IMR-90 (cell line): ENCODE data around the gene ITGB1. TPM values are rescaled to one million over a fixed set of nuclear protein-coding genes. Genes with fewer than 3 reads are reported as not detected.
A peak's percentile ranks its signal among the peaks of the same experiment; 100 is the strongest.

ENCODE experiments used
- ATAC-seq: fragments of 200-7000 bp; cut with Tn5 transposase; 2 replicates; pipeline ENCODE4 v1.9.1; 2020; ENCODE audit warnings: low read depth, mild to moderate bottlenecking, moderate library complexity
- BruUV-seq: library from RNA; stranded (reverse); fragments of 400-500 nt; replicated peaks from 2 replicates; lab custom pipeline; 2021; lab: Mats Ljungman, UMichigan
- CTCF ChIA-PET: fragments of 300-600 bp; formaldehyde crosslinking; extraction: SDS; loops from one replicate; lab custom pipeline; 2021; ENCODE audit warnings: antibody characterized with exemption; lab: Yijun Ruan, JAX
- POLR2A ChIA-PET: fragments of 300-600 bp; sonication (Branson Sonifier 250); formaldehyde crosslinking; loops from one replicate; lab custom pipeline; 2022; ENCODE audit warnings: antibody characterized with exemption; ENCODE audit not compliant: unreplicated experiment; lab: Charles Lee
- DNase-seq: peaks from one replicate; pipeline ENCODE4 v3.0.0; 2013
- H2AFZ ChIP-seq: replicated peaks from 2 replicates; pipeline ENCODE3; 2013; ENCODE audit warnings: low read length, mild to moderate bottlenecking; ENCODE audit not compliant: poor library complexity
- H2AK5ac ChIP-seq: 2 replicates; pipeline ENCODE4 v1.6.1; 2013; ENCODE audit warnings: low read depth, low read length, inconsistent platforms
- H2AK9ac ChIP-seq: replicated peaks from 2 replicates; pipeline ENCODE3; 2013; ENCODE audit warnings: mild to moderate bottlenecking, low read depth, low read length, moderate library complexity; ENCODE audit not compliant: poor library complexity
- H2BK120ac ChIP-seq: 2 replicates; pipeline ENCODE4 v1.6.1; 2013; ENCODE audit warnings: low read depth, low read length, inconsistent platforms
- H2BK15ac ChIP-seq: 3 replicates; pipeline ENCODE4 v1.6.1; 2013; ENCODE audit warnings: low read depth, low read length, inconsistent platforms
- H2BK20ac ChIP-seq: 2 replicates; pipeline ENCODE4 v1.6.1; 2013; ENCODE audit warnings: low read depth, mild to moderate bottlenecking, inconsistent platforms, low read length, moderate library complexity
- H2BK5ac ChIP-seq: 2 replicates; pipeline ENCODE4 v1.6.1; 2013; ENCODE audit warnings: mild to moderate bottlenecking, low read depth, low read length, inconsistent platforms; ENCODE audit not compliant: poor library complexity, severe bottlenecking
- H3K14ac ChIP-seq: replicated peaks from 2 replicates; pipeline ENCODE4 v1.6.1; 2013; ENCODE audit warnings: low read depth, low read length, inconsistent platforms
- H3K18ac ChIP-seq: 2 replicates; pipeline ENCODE4 v1.6.1; 2013; ENCODE audit warnings: low read depth, low read length, control low read depth
- H3K23ac ChIP-seq: 2 replicates; pipeline ENCODE4 v1.6.1; 2013; ENCODE audit warnings: low read depth, low read length, inconsistent platforms
- H3K27ac ChIP-seq: 2 replicates; pipeline ENCODE4 v1.5.1; 2013; ENCODE audit warnings: mild to moderate bottlenecking, control low read depth, low read length; ENCODE audit not compliant: insufficient read depth
- H3K27me3 ChIP-seq: 2 replicates; pipeline ENCODE4 v1.6.1; 2013; ENCODE audit warnings: low read length; ENCODE audit not compliant: control insufficient read depth, insufficient read depth
- H3K36me3 ChIP-seq: 2 replicates; pipeline ENCODE4 v1.6.1; 2013; ENCODE audit warnings: low read length, mixed read lengths; ENCODE audit not compliant: control insufficient read depth, insufficient read depth
- H3K4ac ChIP-seq: 2 replicates; pipeline ENCODE4 v1.6.1; 2013; ENCODE audit warnings: low read depth, low read length, inconsistent platforms
- H3K4me1 ChIP-seq: 2 replicates; pipeline ENCODE4 v1.6.1; 2013; ENCODE audit warnings: low read length, mixed read lengths; ENCODE audit not compliant: control insufficient read depth, insufficient read depth
- H3K4me2 ChIP-seq: 2 replicates; pipeline ENCODE4 v1.6.1; 2013; ENCODE audit warnings: low read depth, mild to moderate bottlenecking, control low read depth, low read length, moderate library complexity
- H3K4me3 ChIP-seq: 2 replicates; pipeline ENCODE4 v1.5.1; 2013; ENCODE audit warnings: low read depth, mild to moderate bottlenecking, control low read depth, low read length, moderate library complexity; ENCODE audit not compliant: insufficient read depth
- H3K56ac ChIP-seq: 2 replicates; pipeline ENCODE4 v1.6.1; 2013; ENCODE audit warnings: low read length, inconsistent platforms; ENCODE audit not compliant: insufficient read depth; ENCODE audit errors: extremely low read depth
- H3K79me1 ChIP-seq, 2 experiments: 2 replicates each; pipeline ENCODE4 v1.6.1; 2013; ENCODE audit warnings: low read length in 2 of 2, inconsistent platforms in 1 of 2, low read depth in 1 of 2
- H3K9ac ChIP-seq: 2 replicates; pipeline ENCODE4 v1.6.1; 2013; ENCODE audit warnings: low read depth, low read length, control low read depth
- H3K9me1 ChIP-seq: 2 replicates; pipeline ENCODE4 v1.6.1; 2013; ENCODE audit warnings: low read length, inconsistent platforms; ENCODE audit not compliant: insufficient read depth
- H3K9me3 ChIP-seq: 2 replicates; pipeline ENCODE4 v1.6.1; 2013; ENCODE audit warnings: low read length; ENCODE audit not compliant: control insufficient read depth, insufficient read depth
- H4K20me1 ChIP-seq: 2 replicates; pipeline ENCODE4 v1.6.1; 2013; ENCODE audit warnings: low read length, inconsistent platforms; ENCODE audit not compliant: insufficient read depth
- H4K5ac ChIP-seq: 2 replicates; pipeline ENCODE4 v1.6.1; 2013; ENCODE audit warnings: mild to moderate bottlenecking, low read depth, low read length, control low read depth
- H4K8ac ChIP-seq, 2 experiments: 2 replicates each; pipeline ENCODE4 v1.6.1; 2013; ENCODE audit warnings: low read depth in 2 of 2, low read length in 2 of 2, control low read depth in 1 of 2, inconsistent platforms in 1 of 2
- H4K91ac ChIP-seq: 2 replicates; pipeline ENCODE4 v1.6.1; 2013; ENCODE audit warnings: low read depth, low read length, inconsistent platforms; ENCODE audit not compliant: insufficient read depth
- NFE2L2 ChIP-seq: fragments of 150-350 bp; IDR thresholded peaks from 2 replicates; pipeline ENCODE4 v1.6.1; 2016; ENCODE audit warnings: low read depth, mild to moderate bottlenecking, low read length
- WGBS, 2 experiments: methylation state at CpG; one replicate each; pipeline versions ENCODE4 v1.1.5 to v1.1.7; 2013; ENCODE audit warnings: missing lambda C conversion rate in 2 of 2; ENCODE audit not compliant: insufficient read length in 1 of 2; ENCODE audit errors: extremely low coverage in 2 of 2; 5-methylcytosine and 5-hydroxymethylcytosine counted together
- dilution Hi-C: fragments of 300-500 bp; cut with HindIII; formaldehyde crosslinking; loops from one replicate; pipeline ENCODE4 v1.14.3; 2018; ENCODE audit warnings: low sequenced_read_pairs; ENCODE audit not compliant: unreplicated experiment
- in situ Hi-C: fragments of 300-500 bp; cut with MboI; formaldehyde crosslinking; loops from 3 replicates; pipeline ENCODE4 v1.14.3; 2019; ENCODE audit warnings: low sequenced_read_pairs, inconsistent platforms, mixed read lengths
- intact Hi-C: fragments of 100-400 bp; cut with micrococcal nuclease; formaldehyde crosslinking; loops from 2 replicates; pipeline ENCODE4 v1.10.0; 2022
- polyA plus RNA-seq, 3 experiments: library from polyadenylated mRNA; depleted of rRNA; stranded (reverse); fragments of >200 nt; gene quantifications; 2 replicates each; pipeline ENCODE4 v1.2.3, GENCODE V29; 2012; ENCODE audit warnings: low replicate concordance in 1 of 3
- total RNA-seq: library from RNA; depleted of rRNA; stranded (reverse); fragments of >200 nt; gene quantifications from 2 replicates; pipeline ENCODE4 v1.2.3, GENCODE V29; 2012

The ITGB1 gene
- total and polyA plus RNA-seq, 2 of the 4 experiments (the other 2 are of a cell fraction) = 1,331 to 2,066 TPM

DNA sequence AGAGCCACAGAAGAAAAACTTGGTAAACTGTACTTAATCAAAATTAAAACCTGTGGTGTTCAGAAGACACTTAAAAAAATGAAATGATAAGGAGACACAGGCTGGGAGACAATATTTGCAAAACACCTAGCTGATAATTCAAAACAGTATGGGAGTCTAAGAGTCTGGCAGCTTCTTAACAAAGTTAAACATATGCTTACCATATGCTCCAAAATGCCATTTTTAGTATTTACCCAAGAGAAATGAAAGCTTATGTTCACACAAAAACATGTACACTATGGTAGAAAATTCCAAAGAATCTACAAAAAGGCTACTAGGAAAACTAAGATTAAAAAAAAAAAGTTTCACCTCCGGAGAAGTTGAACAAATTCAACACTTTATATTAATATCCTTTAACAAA is 48.6 kb downstream of the ITGB1 start:
- Histone ChIP-seq H3K79me1 (peaks cover 26 to 45% of the 10 kb centered on the region in 2 experiments), H3K14ac (no peak overlapping the region), H3K4me3 (no peak overlapping the region), H2BK120ac (no peak overlapping the region), H3K9ac (no peak overlapping the region), H3K27ac (no peak overlapping the region), H2AK5ac (no peak overlapping the region), H3K36me3 (peaks cover 48% of the 10 kb centered on the region), H2BK15ac (no peak overlapping the region), H2AFZ (no peak overlapping the region), H2BK5ac (peak overlapping the region; percentile 44), H3K4me1 (no peaks in the 10 kb centered on the region), H4K91ac (no peak overlapping the region), H3K9me1 (no peaks in the 10 kb centered on the region; the same call in 1 of the 2 replicates), H3K9me3 (no peaks in the 10 kb centered on the region), H3K27me3 (no peaks in the 10 kb centered on the region), H3K18ac (no peak overlapping the region), H4K5ac (no peak overlapping the region), H3K4me2 (no peak overlapping the region), H3K56ac (no peak overlapping the region), H2BK20ac (no peak overlapping the region), H4K8ac (no peak overlapping the region), H4K20me1 (peaks cover 35% of the 10 kb centered on the region; the same call in 1 of the 2 replicates), H3K4ac (no peak overlapping the region), H2AK9ac (no peak overlapping the region), H3K23ac (no peak overlapping the region)
- intact Hi-C loops (no loop called here), in situ Hi-C loops (no loop called here), dilution Hi-C loops (no loop called here)
- peak; percentile 41 for DNase-seq
- CTCF ChIA-PET = interaction anchor here (0.8 kb wide), 1 partner anchor 17 kb away, joined by 3 read pairs; no protein-coding TSS in a partner anchor
- 86% methylated on average over 1 of the region's 1 CpG; no CpG with 5 or more reads in 1 of the 2 experiments for WGBS, 2 experiments
- BruUV-seq = no TSS peak
- POLR2A ChIA-PET = no interaction called here
- ATAC-seq = no peak
- TF ChIP-seq NFE2L2 = no peak
